Panc1 (cell line): ENCODE data around the gene DOK5. TPM values are rescaled to one million over a fixed set of nuclear protein-coding genes. Genes with fewer than 3 reads are reported as not detected.

Experiments
- ATAC-seq: fragments of 200-7000 bp; cut with Tn5 transposase; 2 replicates; pipeline ENCODE4 v1.9.1; 2020; ENCODE audit warnings: mild to moderate bottlenecking, moderate library complexity
- BruUV-seq: library from RNA; stranded (reverse); fragments of 400-500 nt; replicated peaks from 2 replicates; lab custom pipeline; 2021; lab: Mats Ljungman, UMichigan
- CTCF ChIA-PET: fragments of 300-600 bp; sonication (Branson Sonifier 250); formaldehyde crosslinking; loops from one replicate; lab custom pipeline; 2022; ENCODE audit warnings: antibody characterized with exemption; lab: Charles Lee
- POLR2A ChIA-PET: fragments of 300-600 bp; sonication (Branson Sonifier 250); formaldehyde crosslinking; loops from one replicate; lab custom pipeline; 2022; ENCODE audit warnings: antibody characterized with exemption; lab: Charles Lee
- DNase-seq: peaks from one replicate; pipeline ENCODE4 v3.0.0-alpha.2; 2010; ENCODE audit warnings: low read depth, low spot score
- H3K27ac ChIP-seq: 2 replicates; pipeline ENCODE4 v1.5.1; 2011; ENCODE audit warnings: mild to moderate bottlenecking, low read length, inconsistent platforms
- H3K27me3 ChIP-seq: fragments of 200-500 bp; sonication (Bioruptor generic); 2 replicates; pipeline ENCODE4 v1.6.0; 2014; ENCODE audit warnings: low read length, inconsistent platforms; ENCODE audit not compliant: control insufficient read depth, insufficient read depth
- H3K36me3 ChIP-seq: fragments of 200-500 bp; sonication (Bioruptor generic); 2 replicates; pipeline ENCODE4 v1.5.1; 2014; ENCODE audit warnings: inconsistent platforms, mild to moderate bottlenecking, low read length, moderate library complexity; ENCODE audit not compliant: control insufficient read depth, insufficient read depth
- H3K4me1 ChIP-seq: 2 replicates; pipeline ENCODE4 v1.5.1; 2011; ENCODE audit warnings: inconsistent platforms, mild to moderate bottlenecking, low read length, moderate library complexity; ENCODE audit not compliant: control insufficient read depth, insufficient read depth
- H3K4me3 ChIP-seq, 2 experiments: 2 replicates each; pipeline ENCODE4 v1.5.1; 2011 to 2012; ENCODE audit warnings: low read depth in 2 of 2, low read length in 2 of 2, mild to moderate bottlenecking in 2 of 2, inconsistent platforms in 1 of 2, moderate library complexity in 1 of 2
- H3K9me3 ChIP-seq: fragments of 200-500 bp; sonication (Bioruptor generic); 2 replicates; pipeline ENCODE4 v1.5.1; 2014; ENCODE audit warnings: low read depth, mild to moderate bottlenecking, inconsistent platforms, low read length, moderate library complexity; ENCODE audit not compliant: control insufficient read depth, insufficient read depth
- POLR2AphosphoS5 ChIP-seq: IDR thresholded peaks from 2 replicates; pipeline ENCODE4 v1.6.1; 2012; ENCODE audit warnings: mild to moderate bottlenecking, low read depth, low read length, moderate library complexity
- SIN3A ChIP-seq: IDR thresholded peaks from 2 replicates; pipeline ENCODE4 v1.6.1; 2012; ENCODE audit warnings: low read depth, mild to moderate bottlenecking, low read length, moderate library complexity, borderline replicate concordance; ENCODE audit not compliant: insufficient read depth
- TCF7L2 ChIP-seq: IDR thresholded peaks from 2 replicates; pipeline ENCODE4 v1.6.1; 2011; ENCODE audit warnings: mild to moderate bottlenecking, low read depth, low read length, inconsistent platforms
- in situ Hi-C: cut with HindIII; loops from 2 replicates; pipeline ENCODE4 v1.10.0; 2016; ENCODE audit warnings: low sequenced_read_pairs, low pct_unique_long_range_greater_than_20kb
- intact Hi-C: fragments of 100-400 bp; cut with micrococcal nuclease; formaldehyde crosslinking; loops from one replicate; pipeline ENCODE4 v1.10.0; 2022; ENCODE audit not compliant: unreplicated experiment
- total RNA-seq: library from RNA; stranded (reverse); gene quantifications from one replicate; pipeline ENCODE4 v1.2.1, GENCODE V29; 2021; ENCODE audit not compliant: unreplicated experiment
- TF ChIP-seq, protein P1 (sequence below): fragments of 450-650 bp; IDR thresholded peaks from 2 replicates; pipeline ENCODE4 v1.5.1; 2017; ENCODE audit warnings: mild to moderate bottlenecking
- TF ChIP-seq, protein P2 (sequence below), 2 experiments: IDR thresholded peaks; 2 replicates each; pipeline ENCODE4 v1.6.1; 2011 to 2012; ENCODE audit warnings: low read depth in 2 of 2, control low read depth in 1 of 2, low read length in 1 of 2, mild to moderate bottlenecking in 1 of 2, moderate library complexity in 1 of 2; ENCODE audit not compliant: insufficient read depth in 1 of 2

Gene DOK5
- total RNA-seq, 1 experiment from 2014 or later: 0.18 TPM

GRCh38 chr20:54433636-54434035 is 41.8 kb upstream of the DOK5 start:
- H3K36me3 ChIP-seq: no peaks in the 10 kb centered on the region
- ChIA-PET CTCF (no interaction called here), POLR2A (no interaction called here)
- ATAC-seq: no peak
- BruUV-seq: no TSS peak
- DNase-seq: no peak
- H3K4me3 ChIP-seq: no peak overlapping the region
- H3K4me1 ChIP-seq: no peaks in the 10 kb centered on the region
- TF ChIP-seq POLR2AphosphoS5 (no peak), SIN3A (no peak), TCF7L2 (no peak)
- TF ChIP-seq, protein P1, sequence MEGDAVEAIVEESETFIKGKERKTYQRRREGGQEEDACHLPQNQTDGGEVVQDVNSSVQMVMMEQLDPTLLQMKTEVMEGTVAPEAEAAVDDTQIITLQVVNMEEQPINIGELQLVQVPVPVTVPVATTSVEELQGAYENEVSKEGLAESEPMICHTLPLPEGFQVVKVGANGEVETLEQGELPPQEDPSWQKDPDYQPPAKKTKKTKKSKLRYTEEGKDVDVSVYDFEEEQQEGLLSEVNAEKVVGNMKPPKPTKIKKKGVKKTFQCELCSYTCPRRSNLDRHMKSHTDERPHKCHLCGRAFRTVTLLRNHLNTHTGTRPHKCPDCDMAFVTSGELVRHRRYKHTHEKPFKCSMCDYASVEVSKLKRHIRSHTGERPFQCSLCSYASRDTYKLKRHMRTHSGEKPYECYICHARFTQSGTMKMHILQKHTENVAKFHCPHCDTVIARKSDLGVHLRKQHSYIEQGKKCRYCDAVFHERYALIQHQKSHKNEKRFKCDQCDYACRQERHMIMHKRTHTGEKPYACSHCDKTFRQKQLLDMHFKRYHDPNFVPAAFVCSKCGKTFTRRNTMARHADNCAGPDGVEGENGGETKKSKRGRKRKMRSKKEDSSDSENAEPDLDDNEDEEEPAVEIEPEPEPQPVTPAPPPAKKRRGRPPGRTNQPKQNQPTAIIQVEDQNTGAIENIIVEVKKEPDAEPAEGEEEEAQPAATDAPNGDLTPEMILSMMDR: no peak
- TF ChIP-seq, protein P2, sequence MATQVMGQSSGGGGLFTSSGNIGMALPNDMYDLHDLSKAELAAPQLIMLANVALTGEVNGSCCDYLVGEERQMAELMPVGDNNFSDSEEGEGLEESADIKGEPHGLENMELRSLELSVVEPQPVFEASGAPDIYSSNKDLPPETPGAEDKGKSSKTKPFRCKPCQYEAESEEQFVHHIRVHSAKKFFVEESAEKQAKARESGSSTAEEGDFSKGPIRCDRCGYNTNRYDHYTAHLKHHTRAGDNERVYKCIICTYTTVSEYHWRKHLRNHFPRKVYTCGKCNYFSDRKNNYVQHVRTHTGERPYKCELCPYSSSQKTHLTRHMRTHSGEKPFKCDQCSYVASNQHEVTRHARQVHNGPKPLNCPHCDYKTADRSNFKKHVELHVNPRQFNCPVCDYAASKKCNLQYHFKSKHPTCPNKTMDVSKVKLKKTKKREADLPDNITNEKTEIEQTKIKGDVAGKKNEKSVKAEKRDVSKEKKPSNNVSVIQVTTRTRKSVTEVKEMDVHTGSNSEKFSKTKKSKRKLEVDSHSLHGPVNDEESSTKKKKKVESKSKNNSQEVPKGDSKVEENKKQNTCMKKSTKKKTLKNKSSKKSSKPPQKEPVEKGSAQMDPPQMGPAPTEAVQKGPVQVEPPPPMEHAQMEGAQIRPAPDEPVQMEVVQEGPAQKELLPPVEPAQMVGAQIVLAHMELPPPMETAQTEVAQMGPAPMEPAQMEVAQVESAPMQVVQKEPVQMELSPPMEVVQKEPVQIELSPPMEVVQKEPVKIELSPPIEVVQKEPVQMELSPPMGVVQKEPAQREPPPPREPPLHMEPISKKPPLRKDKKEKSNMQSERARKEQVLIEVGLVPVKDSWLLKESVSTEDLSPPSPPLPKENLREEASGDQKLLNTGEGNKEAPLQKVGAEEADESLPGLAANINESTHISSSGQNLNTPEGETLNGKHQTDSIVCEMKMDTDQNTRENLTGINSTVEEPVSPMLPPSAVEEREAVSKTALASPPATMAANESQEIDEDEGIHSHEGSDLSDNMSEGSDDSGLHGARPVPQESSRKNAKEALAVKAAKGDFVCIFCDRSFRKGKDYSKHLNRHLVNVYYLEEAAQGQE (IDR thresholded peaks at IDR 0.05; ENCODE audit: insufficient read depth in 1 of 2, low read depth in 2 of 2, low read length in 1 of 2): no peak
- no peak overlapping the region for H3K27ac ChIP-seq
- intact Hi-C loops (no loop called here), in situ Hi-C loops (no loop called here)
- H3K27me3 ChIP-seq: no peaks in the 10 kb centered on the region
- H3K9me3 ChIP-seq: no peaks in the 10 kb centered on the region

DNA sequence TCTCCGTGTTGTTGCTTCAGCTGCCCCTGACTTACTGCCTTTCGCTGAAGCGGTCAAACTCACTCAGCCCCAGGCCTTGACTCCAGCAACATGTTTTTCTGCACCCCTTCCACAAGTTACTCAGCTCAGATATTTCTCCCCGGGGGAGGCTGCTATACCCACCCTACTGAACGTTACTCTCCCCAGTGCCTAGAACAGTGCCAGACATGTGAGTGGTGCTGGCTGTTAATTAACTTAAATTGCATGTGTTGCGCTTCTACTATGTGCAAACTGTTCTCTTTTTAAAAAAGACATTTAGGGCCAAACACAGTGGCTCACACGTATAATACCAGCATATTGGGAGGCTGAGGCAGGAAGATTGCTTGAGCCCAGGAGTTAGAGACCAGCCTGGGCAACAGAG is 41.2 kb upstream of the DOK5 start:
- Histone ChIP-seq H3K36me3 (no peaks in the 10 kb centered on the region), H3K9me3 (no peaks in the 10 kb centered on the region), H3K4me1 (no peaks in the 10 kb centered on the region), H3K27me3 (no peaks in the 10 kb centered on the region), H3K4me3 (no peak overlapping the region), H3K27ac (no peak overlapping the region)
- ATAC-seq (no peak), DNase-seq (no peak)
- TF ChIP-seq, protein P2 (IDR thresholded peaks at IDR 0.05; ENCODE audit: insufficient read depth in 1 of 2, low read depth in 2 of 2, low read length in 1 of 2): no peak
- TF ChIP-seq POLR2AphosphoS5 (no peak), SIN3A (no peak), TCF7L2 (no peak)
- TF ChIP-seq, protein P1: no peak
- POLR2A ChIA-PET: no interaction called here
- CTCF ChIA-PET: no interaction called here
- no TSS peak for BruUV-seq
- in situ Hi-C loops (no loop called here), intact Hi-C loops (no loop called here)
